HG03460 (cell line): Measurements from ENCODE around the gene PLD4.
"Not testable (repeated sequence)": the region's sequence is repeated elsewhere in the genome, so short reads cannot be mapped to it uniquely, and the experiment has no call there.

ENCODE experiments used
- ATAC-seq: cut with Tn5 transposase; IDR thresholded peaks from one replicate; pipeline ENCODE4 v1.9.1; 2021; ENCODE audit not compliant: unreplicated experiment

Gene PLD4

GRCh38 chr14:104885973-104886689 lies 38.5 kb upstream of the PLD4 start:
- no peak for ATAC-seq

- ATAC-seq = no peak
Observed at GRCh38 chr14:104886690-104887622, 37.7 kb upstream of the PLD4 start.

GRCh38 chr14:104887623-104888488 lies 36.8 kb upstream of the PLD4 start:
- ATAC-seq = no peak

GRCh38 chr14:104888489-104889374 lies 35.9 kb upstream of the PLD4 start:
- no peak for ATAC-seq

DNA sequence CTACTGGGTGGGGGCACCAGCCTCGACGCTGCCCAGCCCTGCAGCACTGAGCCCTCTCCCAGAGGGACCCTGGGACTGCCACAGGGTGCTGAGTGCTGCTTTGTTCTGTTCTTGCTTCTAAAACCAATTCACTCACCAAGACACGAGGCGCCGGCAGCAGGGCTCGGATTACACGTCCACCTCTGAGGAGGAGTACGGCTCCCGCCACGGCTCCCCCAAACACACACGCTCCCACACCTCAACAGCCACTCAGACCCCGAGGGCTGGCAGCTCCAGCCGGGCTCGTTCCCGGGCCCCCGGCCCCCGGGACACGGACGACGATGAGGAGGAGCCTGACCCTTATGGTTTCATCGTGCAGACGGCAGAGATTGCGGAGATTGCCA lies 35.3 kb upstream of the PLD4 start:
- ATAC-seq = no peak

- ATAC-seq = not testable (repeated sequence)
Observed at GRCh38 chr14:104890292-104890691, 34.4 kb upstream of the PLD4 start.

DNA sequence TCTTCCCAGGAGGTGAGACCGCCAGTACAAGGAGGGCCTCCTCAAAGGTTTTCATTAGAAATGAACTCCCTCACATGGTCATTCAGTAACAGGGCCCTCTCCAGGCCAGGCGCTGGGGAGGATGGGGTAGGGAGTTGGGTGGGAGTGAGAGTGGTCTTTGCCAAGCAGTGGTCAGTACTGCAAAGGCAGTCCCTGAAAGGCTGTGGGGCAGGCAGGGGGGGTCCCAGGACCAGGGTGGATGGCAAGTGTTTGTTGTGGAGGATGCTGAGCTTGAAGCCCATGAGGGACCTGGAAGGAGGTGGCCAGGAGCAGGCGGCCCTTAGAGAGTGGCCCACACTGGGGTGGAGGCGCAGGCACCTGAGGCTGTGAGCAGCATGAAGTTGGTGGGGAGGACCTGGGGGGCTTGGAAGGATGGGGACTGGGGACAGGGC lies 33.5 kb upstream of the PLD4 start:
- ATAC-seq = no peak

GRCh38 chr14:104891664-104892530 lies 32.8 kb upstream of the PLD4 start:
- ATAC-seq = no peak

DNA sequence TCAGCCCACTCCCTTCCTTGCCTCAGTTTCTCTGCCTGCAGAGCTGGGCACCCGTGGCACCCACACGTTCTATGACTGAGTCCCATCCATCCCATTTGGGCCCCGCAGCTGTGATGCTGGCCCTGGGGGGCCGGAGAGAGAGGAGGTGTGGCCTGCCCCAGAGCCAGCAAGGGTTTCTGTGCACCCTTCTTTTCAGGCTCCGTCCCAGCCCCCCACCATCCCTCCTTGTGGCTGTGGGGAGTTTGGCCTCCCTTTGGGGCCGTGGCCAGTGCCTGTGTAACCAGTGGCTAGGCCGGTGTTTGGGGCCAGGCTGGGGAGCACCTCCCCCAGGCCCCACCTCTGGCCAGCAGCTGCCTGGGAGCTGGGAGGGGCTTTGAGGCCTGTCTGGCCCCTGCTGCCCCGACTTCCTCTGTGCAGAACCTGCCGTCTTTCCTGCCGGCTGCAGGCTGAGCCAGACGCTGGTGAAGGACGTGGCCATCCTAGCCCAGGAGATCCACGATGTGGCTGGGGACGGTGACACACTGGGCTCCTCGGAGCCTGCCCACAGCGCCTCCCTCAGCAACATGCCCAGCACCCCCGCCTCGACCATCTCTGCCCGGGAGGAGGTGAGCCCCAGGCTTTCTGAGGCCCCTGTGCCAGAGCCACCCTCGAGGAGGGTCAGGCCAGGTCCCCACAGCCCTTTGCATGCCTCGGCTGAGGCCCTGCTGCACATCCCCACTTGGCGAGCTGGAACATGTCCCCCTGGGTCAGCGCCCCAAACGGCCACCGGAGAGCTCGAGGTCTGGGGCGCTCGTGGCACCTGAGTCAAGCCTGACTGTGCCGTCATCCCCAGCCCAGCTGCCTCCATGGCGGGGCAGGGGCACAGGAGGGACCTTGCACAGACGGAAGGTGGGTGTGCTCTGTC lies 31.9 kb upstream of the PLD4 start:
- no peak for ATAC-seq

DNA sequence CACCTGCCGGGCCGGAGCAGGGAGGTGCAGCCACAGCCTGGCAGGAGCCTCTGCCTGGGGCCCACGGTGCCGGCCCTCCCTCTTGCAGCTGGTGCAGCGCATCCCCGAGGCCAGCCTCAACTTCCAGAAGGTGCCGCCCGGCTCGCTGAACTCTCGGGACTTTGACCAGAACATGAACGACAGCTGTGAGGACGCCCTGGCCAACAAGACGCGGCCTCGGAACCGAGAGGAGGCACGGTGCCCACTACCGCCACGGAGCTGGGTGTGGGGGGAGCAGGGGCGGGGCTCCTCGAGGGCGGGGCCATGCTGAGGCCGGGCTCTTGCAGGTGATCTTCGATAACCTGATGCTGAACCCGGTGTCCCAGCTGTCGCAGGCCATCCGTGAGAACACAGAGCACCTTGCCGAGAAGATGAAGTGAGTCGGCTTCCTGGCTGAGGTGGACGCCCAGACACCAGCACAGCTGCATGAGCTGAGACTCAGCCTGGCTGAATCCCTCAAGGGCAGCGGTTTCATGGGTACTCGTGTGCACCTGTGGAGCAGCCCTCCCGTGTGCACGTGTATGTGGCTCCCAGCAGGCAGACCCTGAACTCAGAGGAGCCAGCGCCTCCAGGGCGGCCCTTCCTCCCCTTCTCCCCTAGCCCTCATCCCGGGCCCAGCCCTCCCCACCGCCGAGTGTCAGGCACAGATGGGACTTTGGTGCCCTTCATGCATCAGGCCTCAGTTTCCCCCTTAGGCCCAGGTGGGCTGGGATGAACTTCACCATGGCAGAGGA lies 31.1 kb upstream of the PLD4 start:
- no peak for ATAC-seq

- no peak for ATAC-seq
Observed at GRCh38 chr14:104894331-104895206, 30.1 kb upstream of the PLD4 start.

DNA sequence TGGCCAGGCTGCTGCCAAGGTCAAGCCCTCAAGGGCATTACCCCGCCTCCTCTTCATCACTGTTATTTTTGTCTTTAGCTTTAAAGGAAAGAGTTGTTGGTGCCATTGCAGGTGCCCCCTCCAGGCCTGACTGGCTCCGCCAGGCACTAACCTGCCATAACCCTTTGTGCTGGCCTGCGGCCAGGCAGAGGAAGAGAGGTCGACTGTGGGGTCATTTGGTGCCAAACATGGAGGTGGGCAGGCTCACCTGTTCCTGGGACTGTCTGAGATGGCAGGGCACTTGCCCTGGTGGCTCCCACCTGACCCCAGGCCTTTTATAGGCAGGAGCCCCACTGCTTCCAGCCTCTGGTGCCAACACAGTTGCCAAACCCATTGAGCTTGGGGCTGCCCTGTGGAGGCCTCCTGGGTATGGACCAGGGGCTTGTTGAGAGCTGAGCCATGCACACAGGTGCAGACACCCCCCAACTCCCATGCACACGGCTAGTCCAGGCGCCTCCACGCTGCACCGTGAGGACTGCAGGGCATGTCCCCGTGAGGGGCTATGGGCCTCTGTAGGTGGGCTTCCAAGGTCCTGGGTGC lies 29.4 kb upstream of the PLD4 start:
- ATAC-seq = no peak

DNA sequence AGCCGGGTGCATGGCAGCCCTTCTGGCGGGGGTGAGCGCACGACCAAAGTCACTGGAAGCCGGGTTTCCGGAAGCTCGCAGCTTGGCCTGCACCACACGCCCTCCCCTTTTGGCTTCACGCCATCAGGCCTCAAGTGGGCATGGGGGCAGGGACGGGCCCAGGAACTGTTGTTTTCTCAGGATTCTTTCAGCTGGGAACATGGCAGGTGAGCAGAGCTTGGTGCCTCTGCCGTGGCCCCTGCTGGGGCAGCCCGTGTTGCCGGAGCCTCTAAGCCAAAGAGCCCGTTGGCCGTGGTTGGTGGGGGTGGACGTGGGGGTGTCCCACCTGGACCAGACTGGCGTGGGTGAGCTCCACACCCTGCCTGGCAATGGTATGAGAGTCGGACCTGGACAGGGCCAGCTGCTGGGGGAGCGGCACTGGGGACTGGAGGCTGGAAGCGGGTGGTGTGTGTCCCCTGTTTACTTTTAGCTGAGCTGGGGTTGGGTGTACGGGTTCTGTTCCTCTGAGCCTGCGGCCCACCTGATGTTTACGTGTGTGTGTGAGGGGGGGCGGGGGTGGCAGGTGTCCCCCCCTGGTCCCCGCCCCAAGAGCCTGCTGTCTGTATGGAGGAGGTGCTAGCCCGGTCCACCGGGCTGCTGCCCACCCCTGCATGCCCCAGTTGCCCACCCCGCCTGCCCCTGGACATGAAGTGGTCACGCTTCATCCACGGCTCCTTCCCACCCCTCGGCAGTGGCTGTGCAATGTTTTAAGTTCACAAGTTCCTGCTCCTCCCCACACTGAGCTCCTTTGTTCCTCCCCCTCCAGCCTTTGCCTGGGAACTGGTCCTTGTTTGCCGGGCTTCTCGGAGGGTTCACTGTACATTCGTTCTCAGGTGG lies 28.7 kb upstream of the PLD4 start:
- ATAC-seq = no peak

- ATAC-seq = no peak
Observed at GRCh38 chr14:104897330-104898194, 27.1 kb upstream of the PLD4 start.
